IMR-90 (cell line): Measurements from ENCODE around the gene VPS37C. TPM values are rescaled to one million over a fixed set of nuclear protein-coding genes. Genes with fewer than 3 reads are reported as not detected.
A peak's percentile ranks its signal among the peaks of the same experiment; 100 is the strongest.

Experiments
- ATAC-seq: fragments of 200-7000 bp; cut with Tn5 transposase; 2 replicates; pipeline ENCODE4 v1.9.1; 2020; ENCODE audit warnings: low read depth, mild to moderate bottlenecking, moderate library complexity
- BruUV-seq: library from RNA; stranded (reverse); fragments of 400-500 nt; replicated peaks from 2 replicates; lab custom pipeline; 2021; lab: Mats Ljungman, UMichigan
- CTCF ChIA-PET: fragments of 300-600 bp; formaldehyde crosslinking; extraction: SDS; loops from one replicate; lab custom pipeline; 2021; ENCODE audit warnings: antibody characterized with exemption; lab: Yijun Ruan, JAX
- POLR2A ChIA-PET: fragments of 300-600 bp; sonication (Branson Sonifier 250); formaldehyde crosslinking; loops from one replicate; lab custom pipeline; 2022; ENCODE audit warnings: antibody characterized with exemption; ENCODE audit not compliant: unreplicated experiment; lab: Charles Lee
- DNase-seq: peaks from one replicate; pipeline ENCODE4 v3.0.0; 2013
- H2AFZ ChIP-seq: replicated peaks from 2 replicates; pipeline ENCODE3; 2013; ENCODE audit warnings: low read length, mild to moderate bottlenecking; ENCODE audit not compliant: poor library complexity
- H2AK5ac ChIP-seq: 2 replicates; pipeline ENCODE4 v1.6.1; 2013; ENCODE audit warnings: low read depth, low read length, inconsistent platforms
- H2AK9ac ChIP-seq: replicated peaks from 2 replicates; pipeline ENCODE3; 2013; ENCODE audit warnings: mild to moderate bottlenecking, low read depth, low read length, moderate library complexity; ENCODE audit not compliant: poor library complexity
- H2BK120ac ChIP-seq: 2 replicates; pipeline ENCODE4 v1.6.1; 2013; ENCODE audit warnings: low read depth, low read length, inconsistent platforms
- H2BK15ac ChIP-seq: 3 replicates; pipeline ENCODE4 v1.6.1; 2013; ENCODE audit warnings: low read depth, low read length, inconsistent platforms
- H2BK20ac ChIP-seq: 2 replicates; pipeline ENCODE4 v1.6.1; 2013; ENCODE audit warnings: low read depth, mild to moderate bottlenecking, inconsistent platforms, low read length, moderate library complexity
- H2BK5ac ChIP-seq: 2 replicates; pipeline ENCODE4 v1.6.1; 2013; ENCODE audit warnings: mild to moderate bottlenecking, low read depth, low read length, inconsistent platforms; ENCODE audit not compliant: poor library complexity, severe bottlenecking
- H3K14ac ChIP-seq: replicated peaks from 2 replicates; pipeline ENCODE4 v1.6.1; 2013; ENCODE audit warnings: low read depth, low read length, inconsistent platforms
- H3K18ac ChIP-seq: 2 replicates; pipeline ENCODE4 v1.6.1; 2013; ENCODE audit warnings: low read depth, low read length, control low read depth
- H3K23ac ChIP-seq: 2 replicates; pipeline ENCODE4 v1.6.1; 2013; ENCODE audit warnings: low read depth, low read length, inconsistent platforms
- H3K27ac ChIP-seq: 2 replicates; pipeline ENCODE4 v1.5.1; 2013; ENCODE audit warnings: mild to moderate bottlenecking, control low read depth, low read length; ENCODE audit not compliant: insufficient read depth
- H3K27me3 ChIP-seq: 2 replicates; pipeline ENCODE4 v1.6.1; 2013; ENCODE audit warnings: low read length; ENCODE audit not compliant: control insufficient read depth, insufficient read depth
- H3K36me3 ChIP-seq: 2 replicates; pipeline ENCODE4 v1.6.1; 2013; ENCODE audit warnings: low read length, mixed read lengths; ENCODE audit not compliant: control insufficient read depth, insufficient read depth
- H3K4ac ChIP-seq: 2 replicates; pipeline ENCODE4 v1.6.1; 2013; ENCODE audit warnings: low read depth, low read length, inconsistent platforms
- H3K4me1 ChIP-seq: 2 replicates; pipeline ENCODE4 v1.6.1; 2013; ENCODE audit warnings: low read length, mixed read lengths; ENCODE audit not compliant: control insufficient read depth, insufficient read depth
- H3K4me2 ChIP-seq: 2 replicates; pipeline ENCODE4 v1.6.1; 2013; ENCODE audit warnings: low read depth, mild to moderate bottlenecking, control low read depth, low read length, moderate library complexity
- H3K4me3 ChIP-seq: 2 replicates; pipeline ENCODE4 v1.5.1; 2013; ENCODE audit warnings: low read depth, mild to moderate bottlenecking, control low read depth, low read length, moderate library complexity; ENCODE audit not compliant: insufficient read depth
- H3K56ac ChIP-seq: 2 replicates; pipeline ENCODE4 v1.6.1; 2013; ENCODE audit warnings: low read length, inconsistent platforms; ENCODE audit not compliant: insufficient read depth; ENCODE audit errors: extremely low read depth
- H3K79me1 ChIP-seq, 2 experiments: 2 replicates each; pipeline ENCODE4 v1.6.1; 2013; ENCODE audit warnings: low read length in 2 of 2, inconsistent platforms in 1 of 2, low read depth in 1 of 2
- H3K9ac ChIP-seq: 2 replicates; pipeline ENCODE4 v1.6.1; 2013; ENCODE audit warnings: low read depth, low read length, control low read depth
- H3K9me1 ChIP-seq: 2 replicates; pipeline ENCODE4 v1.6.1; 2013; ENCODE audit warnings: low read length, inconsistent platforms; ENCODE audit not compliant: insufficient read depth
- H3K9me3 ChIP-seq: 2 replicates; pipeline ENCODE4 v1.6.1; 2013; ENCODE audit warnings: low read length; ENCODE audit not compliant: control insufficient read depth, insufficient read depth
- H4K20me1 ChIP-seq: 2 replicates; pipeline ENCODE4 v1.6.1; 2013; ENCODE audit warnings: low read length, inconsistent platforms; ENCODE audit not compliant: insufficient read depth
- H4K5ac ChIP-seq: 2 replicates; pipeline ENCODE4 v1.6.1; 2013; ENCODE audit warnings: mild to moderate bottlenecking, low read depth, low read length, control low read depth
- H4K8ac ChIP-seq, 2 experiments: 2 replicates each; pipeline ENCODE4 v1.6.1; 2013; ENCODE audit warnings: low read depth in 2 of 2, low read length in 2 of 2, control low read depth in 1 of 2, inconsistent platforms in 1 of 2
- H4K91ac ChIP-seq: 2 replicates; pipeline ENCODE4 v1.6.1; 2013; ENCODE audit warnings: low read depth, low read length, inconsistent platforms; ENCODE audit not compliant: insufficient read depth
- BHLHE40 ChIP-seq: fragments of 150-350 bp; IDR thresholded peaks from 2 replicates; pipeline ENCODE4 v1.6.1; 2016; ENCODE audit warnings: mild to moderate bottlenecking, low read depth, low read length
- MAFK ChIP-seq: IDR thresholded peaks from 2 replicates; pipeline ENCODE4 v1.6.1; 2012; ENCODE audit warnings: low read depth, low read length, improper control_type of control experiment
- NFE2L2 ChIP-seq: fragments of 150-350 bp; IDR thresholded peaks from 2 replicates; pipeline ENCODE4 v1.6.1; 2016; ENCODE audit warnings: low read depth, mild to moderate bottlenecking, low read length
- RAD21 ChIP-seq: IDR thresholded peaks from 2 replicates; pipeline ENCODE4 v1.6.1; 2012; ENCODE audit warnings: low read length, improper control_type of control experiment
- SMC3 ChIP-seq: fragments of 150-350 bp; IDR thresholded peaks from 2 replicates; pipeline ENCODE4 v1.6.1; 2016; ENCODE audit warnings: low read depth, mild to moderate bottlenecking, antibody characterized with exemption, low read length, moderate library complexity
- WGBS, 2 experiments: methylation state at CpG; one replicate each; pipeline versions ENCODE4 v1.1.5 to v1.1.7; 2013; ENCODE audit warnings: missing lambda C conversion rate in 2 of 2; ENCODE audit not compliant: insufficient read length in 1 of 2; ENCODE audit errors: extremely low coverage in 2 of 2; 5-methylcytosine and 5-hydroxymethylcytosine counted together
- dilution Hi-C: fragments of 300-500 bp; cut with HindIII; formaldehyde crosslinking; loops from one replicate; pipeline ENCODE4 v1.14.3; 2018; ENCODE audit warnings: low sequenced_read_pairs; ENCODE audit not compliant: unreplicated experiment
- in situ Hi-C: fragments of 300-500 bp; cut with MboI; formaldehyde crosslinking; loops from 3 replicates; pipeline ENCODE4 v1.14.3; 2019; ENCODE audit warnings: low sequenced_read_pairs, inconsistent platforms, mixed read lengths
- intact Hi-C: fragments of 100-400 bp; cut with micrococcal nuclease; formaldehyde crosslinking; loops from 2 replicates; pipeline ENCODE4 v1.10.0; 2022
- polyA plus RNA-seq, 3 experiments: library from polyadenylated mRNA; depleted of rRNA; stranded (reverse); fragments of >200 nt; gene quantifications; 2 replicates each; pipeline ENCODE4 v1.2.3, GENCODE V29; 2012; ENCODE audit warnings: low replicate concordance in 1 of 3
- total RNA-seq: library from RNA; depleted of rRNA; stranded (reverse); fragments of >200 nt; gene quantifications from 2 replicates; pipeline ENCODE4 v1.2.3, GENCODE V29; 2012

VPS37C gene
- total and polyA plus RNA-seq, 2 of the 4 experiments (the other 2 are of a cell fraction) = 3.2 to 13.2 TPM

DNA sequence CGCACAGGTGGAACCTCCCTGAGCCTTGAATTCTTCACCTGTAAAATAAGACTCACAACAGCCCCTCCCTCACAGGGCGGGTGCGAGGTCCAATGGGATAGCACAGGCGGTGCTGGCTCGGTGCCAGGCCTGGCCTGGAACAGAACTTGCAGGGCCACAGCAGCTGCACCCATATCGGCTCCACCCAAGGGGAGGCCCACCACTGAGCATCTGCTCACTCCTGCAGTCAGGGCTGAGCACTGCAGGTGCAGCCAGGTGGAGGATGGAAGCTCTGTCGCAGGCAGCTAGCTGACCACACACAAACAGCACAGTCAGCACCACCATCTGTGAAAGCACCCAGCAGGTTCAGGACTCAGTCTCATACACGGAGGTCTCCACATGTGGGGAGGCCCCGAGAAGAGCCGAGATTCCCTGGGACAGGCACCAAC is 19.6 kb downstream of the VPS37C start:
- H3K9me1 ChIP-seq = 0 out of 2 replicates have a peak, but pooled peaks cover 9% of the 10 kb centered on the region
- no peaks in the 10 kb centered on the region for H3K9me3 ChIP-seq
- WGBS, 2 experiments = 71% methylated on average over 3 of the region's 10 CpGs; no CpG with 5 or more reads in 1 of the 2 experiments
- H3K36me3 ChIP-seq = peaks cover 8% of the 10 kb centered on the region
- ATAC-seq = no peak
- peaks cover 80% of the 10 kb centered on the region for H4K20me1 ChIP-seq
- H2AK9ac ChIP-seq = no peak overlapping the region
- no peak overlapping the region for H3K56ac ChIP-seq
- no peak overlapping the region for H3K4me3 ChIP-seq
- no peak for TF ChIP-seq MAFK
- no peak for TF ChIP-seq RAD21
- no peak for TF ChIP-seq NFE2L2
- TF ChIP-seq BHLHE40 = no peak
- no peak for TF ChIP-seq SMC3
- H3K14ac ChIP-seq = no peak overlapping the region
- intact Hi-C loops (no loop called here), in situ Hi-C loops (no loop called here), dilution Hi-C loops (no loop called here)
- H3K4me2 ChIP-seq = no peak overlapping the region
- H4K8ac ChIP-seq = no peak overlapping the region
- peaks cover 9% of the 10 kb centered on the region for H3K4me1 ChIP-seq
- H4K91ac ChIP-seq = no peak overlapping the region
- POLR2A ChIA-PET = no interaction called here
- DNase-seq = no peak
- H2BK20ac ChIP-seq = no peak overlapping the region
- no peaks in the 10 kb centered on the region for H3K27me3 ChIP-seq
- no TSS peak for BruUV-seq
- CTCF ChIA-PET = interaction anchor here (0.9 kb wide), 1 partner anchor 12 kb away, joined by 3 read pairs; no protein-coding TSS in a partner anchor
- H3K79me1 ChIP-seq = peaks cover 45 to 83% of the 10 kb centered on the region in 2 experiments
- H3K9ac ChIP-seq = no peak overlapping the region
- no peak overlapping the region for H2BK5ac ChIP-seq
- no peak overlapping the region for H3K4ac ChIP-seq
- H3K18ac ChIP-seq = no peak overlapping the region
- H4K5ac ChIP-seq = no peak overlapping the region
- no peak overlapping the region for H2BK120ac ChIP-seq
- 0 out of 2 replicates have a peak overlapping the region, but pooled peaks have one; percentile 5 for H2AK5ac ChIP-seq
- H3K23ac ChIP-seq = no peak overlapping the region
- H2AFZ ChIP-seq = peak overlapping the region; percentile 26
- H2BK15ac ChIP-seq = no peak overlapping the region
- no peak overlapping the region for H3K27ac ChIP-seq
